Measurements from ENCODE around the gene CTTNBP2. TPM values are rescaled to one million over a fixed set of nuclear protein-coding genes. Genes with fewer than 3 reads are reported as not detected.

Gene CTTNBP2
- total and polyA plus RNA-seq, 2 donors (not counting 1 experiment from before 2014, with no cell fraction given) = 8.3 to 12.0 TPM

- no peak overlapping the region for H3K9ac ChIP-seq (ENCODE audit: insufficient read depth, low read length)
- no peaks in the 10 kb centered on the region for H4K20me1 ChIP-seq (ENCODE audit: control insufficient read depth, extremely low read depth, insufficient read depth, low read length)
- no peak overlapping the region for H2AFZ ChIP-seq (ENCODE audit: low read length)
- H3K9me3 ChIP-seq (ENCODE audit: control insufficient read depth, insufficient read depth, low read depth, low read length) = no peaks in the 10 kb centered on the region
- no peaks in the 10 kb centered on the region for H3K27me3 ChIP-seq (ENCODE audit: control insufficient read depth, insufficient read depth, low read length)
- H3K4me1 ChIP-seq (ENCODE audit: control insufficient read depth, extremely low read depth, insufficient read depth, low read length) = no peaks in the 10 kb centered on the region
- DNase-seq (ENCODE audit: low read depth in 2 of 2) = no peak
- H3K27ac ChIP-seq (ENCODE audit: insufficient read depth, low read length) = no peak overlapping the region
- H3K79me2 ChIP-seq (ENCODE audit: control insufficient read depth, insufficient read depth, low read length) = no peaks in the 10 kb centered on the region
- no peak overlapping the region for H3K4me2 ChIP-seq (ENCODE audit: extremely low read depth, insufficient read depth, low read length)
- TF ChIP-seq CTCF (conservative IDR thresholded peaks at IDR 0.05 in 1 of 2, IDR thresholded peaks at IDR 0.05 in 1 of 2; ENCODE audit: low read depth in 1 of 2, low read length in 2 of 2) (no peak), EZH2 (IDR thresholded peaks at IDR 0.05; ENCODE audit: low read length, missing control alignments) (no peak)
- H3K4me3 ChIP-seq (replicated peaks in 1 of 4; ENCODE audit: control extremely low read depth in 1 of 4, insufficient read depth in 1 of 4, low read depth in 3 of 4, low read length in 4 of 4) = no peak overlapping the region
- H3K36me3 ChIP-seq (ENCODE audit: control insufficient read depth, insufficient read depth, low read length) = no peaks in the 10 kb centered on the region
Measured at GRCh38 chr7:117912421-117912820, 39.2 kb upstream of the CTTNBP2 start.

DNA sequence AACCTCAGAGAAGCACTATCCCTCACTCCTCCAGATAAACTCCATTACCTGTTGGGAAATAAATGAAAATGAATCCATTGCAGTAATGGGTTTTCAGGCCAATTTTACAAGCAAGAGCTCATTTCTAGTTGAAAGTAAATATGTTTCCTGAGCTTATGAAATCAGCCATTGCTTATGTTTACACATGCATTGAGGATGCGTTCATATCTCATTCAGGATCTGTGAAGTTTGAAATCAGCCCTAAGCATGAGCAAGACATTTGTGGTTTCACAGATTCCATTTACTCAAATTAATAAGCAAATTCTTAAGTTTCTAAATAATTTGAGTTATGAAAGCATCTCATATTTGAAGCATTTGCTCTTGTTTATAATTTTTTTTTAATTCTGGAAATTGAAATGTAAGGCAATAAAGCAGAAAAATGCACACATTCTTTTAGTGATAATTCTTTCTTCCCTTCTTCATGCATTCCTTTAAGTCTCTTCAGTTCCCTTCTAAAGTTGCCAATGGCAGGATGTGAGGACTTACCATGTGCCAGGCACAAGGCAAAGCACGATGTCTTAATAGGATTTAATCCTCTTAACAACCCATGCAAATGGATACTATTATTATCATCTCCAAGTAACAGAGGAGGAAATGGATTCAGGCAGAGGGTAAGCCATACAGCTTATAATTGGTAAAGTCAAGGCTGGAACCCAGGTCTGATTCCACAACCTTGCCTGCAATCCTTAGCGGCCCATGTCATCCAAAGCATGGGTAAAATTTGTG lies 35.0 kb upstream of the CTTNBP2 start:
- H3K79me2 ChIP-seq (ENCODE audit: control insufficient read depth, insufficient read depth, low read length) = no peaks in the 10 kb centered on the region
- no peak overlapping the region for H2AFZ ChIP-seq (ENCODE audit: low read length)
- no peak overlapping the region for H3K4me2 ChIP-seq (ENCODE audit: extremely low read depth, insufficient read depth, low read length)
- TF ChIP-seq CTCF (conservative IDR thresholded peaks at IDR 0.05 in 1 of 2, IDR thresholded peaks at IDR 0.05 in 1 of 2; ENCODE audit: low read depth in 1 of 2, low read length in 2 of 2) (no peak), EZH2 (IDR thresholded peaks at IDR 0.05; ENCODE audit: low read length, missing control alignments) (no peak)
- no peaks in the 10 kb centered on the region for H4K20me1 ChIP-seq (ENCODE audit: control insufficient read depth, extremely low read depth, insufficient read depth, low read length)
- H3K27ac ChIP-seq (ENCODE audit: insufficient read depth, low read length) = no peak overlapping the region
- DNase-seq (ENCODE audit: low read depth in 2 of 2) = no peak
- peaks cover 2% of the 10 kb centered on the region for H3K27me3 ChIP-seq (ENCODE audit: control insufficient read depth, insufficient read depth, low read length)
- H3K4me1 ChIP-seq (ENCODE audit: control insufficient read depth, extremely low read depth, insufficient read depth, low read length) = no peaks in the 10 kb centered on the region
- no peak overlapping the region for H3K4me3 ChIP-seq (replicated peaks in 1 of 4; ENCODE audit: control extremely low read depth in 1 of 4, insufficient read depth in 1 of 4, low read depth in 3 of 4, low read length in 4 of 4)
- no peaks in the 10 kb centered on the region for H3K9me3 ChIP-seq (ENCODE audit: control insufficient read depth, insufficient read depth, low read depth, low read length)
- no peaks in the 10 kb centered on the region for H3K36me3 ChIP-seq (ENCODE audit: control insufficient read depth, insufficient read depth, low read length)
- no peak overlapping the region for H3K9ac ChIP-seq (ENCODE audit: insufficient read depth, low read length)

DNA sequence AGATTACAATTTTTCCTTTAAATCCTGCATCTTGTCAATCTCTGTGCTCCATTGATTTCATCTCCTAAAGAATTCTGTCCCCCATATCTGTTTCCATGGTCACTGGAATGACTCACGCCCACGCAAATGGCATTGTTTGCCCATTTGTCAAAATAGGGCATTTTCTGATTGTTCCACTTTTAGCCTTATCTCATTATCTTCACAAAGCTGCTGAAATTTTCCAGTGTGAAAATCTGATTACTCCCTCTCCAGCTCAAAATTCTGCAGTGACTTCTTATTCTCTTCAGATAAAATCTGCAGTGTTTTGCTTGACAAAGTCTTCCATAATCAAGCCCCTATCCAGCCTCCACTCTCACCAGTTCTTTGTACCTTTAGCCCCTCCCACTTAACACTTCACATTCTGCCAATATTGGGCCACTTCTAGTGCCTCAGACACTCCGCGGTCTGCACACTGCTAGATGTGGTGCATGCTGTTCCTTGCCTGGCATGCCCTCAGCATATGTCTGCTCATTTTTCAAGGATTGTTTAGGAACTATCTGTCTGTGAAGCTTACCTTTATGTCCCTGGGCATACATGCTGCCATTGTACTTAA lies 33.9 kb upstream of the CTTNBP2 start:
- Histone ChIP-seq H3K79me2 (ENCODE audit: control insufficient read depth, insufficient read depth, low read length) (no peaks in the 10 kb centered on the region), H3K36me3 (ENCODE audit: control insufficient read depth, insufficient read depth, low read length) (no peaks in the 10 kb centered on the region), H3K27ac (ENCODE audit: insufficient read depth, low read length) (no peak overlapping the region), H3K4me3 (replicated peaks in 1 of 4; ENCODE audit: control extremely low read depth in 1 of 4, insufficient read depth in 1 of 4, low read depth in 3 of 4, low read length in 4 of 4) (no peak overlapping the region), H3K27me3 (ENCODE audit: control insufficient read depth, insufficient read depth, low read length) (peaks cover 2% of the 10 kb centered on the region), H3K9me3 (ENCODE audit: control insufficient read depth, insufficient read depth, low read depth, low read length) (no peaks in the 10 kb centered on the region), H4K20me1 (ENCODE audit: control insufficient read depth, extremely low read depth, insufficient read depth, low read length) (no peaks in the 10 kb centered on the region), H3K4me1 (ENCODE audit: control insufficient read depth, extremely low read depth, insufficient read depth, low read length) (no peaks in the 10 kb centered on the region), H2AFZ (ENCODE audit: low read length) (no peak overlapping the region), H3K4me2 (ENCODE audit: extremely low read depth, insufficient read depth, low read length) (no peak overlapping the region), H3K9ac (ENCODE audit: insufficient read depth, low read length) (no peak overlapping the region)
- TF ChIP-seq CTCF (conservative IDR thresholded peaks at IDR 0.05 in 1 of 2, IDR thresholded peaks at IDR 0.05 in 1 of 2; ENCODE audit: low read depth in 1 of 2, low read length in 2 of 2) (no peak), EZH2 (IDR thresholded peaks at IDR 0.05; ENCODE audit: low read length, missing control alignments) (no peak)
- DNase-seq (ENCODE audit: low read depth in 2 of 2) = no peak

Data from fibroblast of lung (primary cell).